HG03439 (cell line): ENCODE results near the gene DSCAM.
"Not testable (repeated sequence)": the region's sequence is repeated elsewhere in the genome, so short reads cannot be mapped to it uniquely, and the experiment has no call there.

ENCODE experiments used
- ATAC-seq: cut with Tn5 transposase; IDR thresholded peaks from one replicate; pipeline ENCODE4 v1.9.1; 2021; ENCODE audit warnings: mild to moderate bottlenecking, moderate library complexity; ENCODE audit not compliant: unreplicated experiment

Gene DSCAM

GRCh38 chr21:40194185-40194980 is 652.6 kb downstream of the DSCAM start:
- ATAC-seq: no peak

GRCh38 chr21:40191616-40192015 is 655.3 kb downstream of the DSCAM start:
- no peak for ATAC-seq

- no peak for ATAC-seq
These were observed 655.8 kb downstream of the DSCAM start for GRCh38 chr21:40191196-40191595.

GRCh38 chr21:40187946-40188654 is 658.9 kb downstream of the DSCAM start:
- no peak for ATAC-seq

- no peak for ATAC-seq
These were observed 659.7 kb downstream of the DSCAM start for GRCh38 chr21:40187244-40187643.

- ATAC-seq: no peak
These were observed 660.9 kb downstream of the DSCAM start for GRCh38 chr21:40186045-40186444.

- no peak for ATAC-seq
These were observed 661.8 kb downstream of the DSCAM start for GRCh38 chr21:40185208-40185607.

- ATAC-seq: not testable (repeated sequence)
These were observed 664.5 kb downstream of the DSCAM start for GRCh38 chr21:40182491-40182890.

- no peak for ATAC-seq
These were observed 667.8 kb downstream of the DSCAM start for GRCh38 chr21:40179166-40179565.

- ATAC-seq: no peak
These were observed 668.2 kb downstream of the DSCAM start for GRCh38 chr21:40178726-40179125.

GRCh38 chr21:40177979-40178378 is 669.0 kb downstream of the DSCAM start:
- no peak for ATAC-seq

GRCh38 chr21:40176724-40177123 is 670.2 kb downstream of the DSCAM start:
- ATAC-seq: no peak

- ATAC-seq: no peak
These were observed 673.1 kb downstream of the DSCAM start for GRCh38 chr21:40173816-40174215.

- ATAC-seq: no peak
These were observed 677.0 kb downstream of the DSCAM start for GRCh38 chr21:40169971-40170370.

GRCh38 chr21:40166291-40166843 is 680.6 kb downstream of the DSCAM start:
- no peak for ATAC-seq

GRCh38 chr21:40165773-40166070 is 681.2 kb downstream of the DSCAM start:
- ATAC-seq: no peak

- no peak for ATAC-seq
These were observed 681.8 kb downstream of the DSCAM start for GRCh38 chr21:40164905-40165772.

GRCh38 chr21:40162075-40162474 is 684.9 kb downstream of the DSCAM start:
- no peak for ATAC-seq

- ATAC-seq: no peak
These were observed 686.0 kb downstream of the DSCAM start for GRCh38 chr21:40160911-40161310.

GRCh38 chr21:40158366-40158765 is 688.6 kb downstream of the DSCAM start:
- no peak for ATAC-seq

GRCh38 chr21:40155563-40155962 is 691.4 kb downstream of the DSCAM start:
- no peak for ATAC-seq
